ENCODE results near the gene NTRK2.

DNA sequence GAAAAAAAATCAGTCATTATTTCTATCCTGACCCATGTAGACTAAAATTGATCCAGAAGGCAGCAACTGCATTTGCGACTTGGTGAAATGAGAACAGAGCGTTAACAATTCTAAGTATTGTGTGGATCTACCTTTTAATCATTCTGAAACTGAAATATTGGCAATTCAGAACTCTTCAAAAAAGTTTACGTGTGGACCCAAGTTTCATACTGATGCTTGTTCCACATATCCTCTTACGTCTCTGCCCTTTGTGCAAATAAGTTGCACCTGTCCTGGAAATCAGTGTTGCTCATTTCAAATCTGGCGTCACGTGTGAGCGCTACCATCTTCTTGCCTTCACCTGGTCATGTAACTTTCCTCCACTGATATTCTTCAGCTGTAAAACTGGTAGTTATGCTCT is 74.7 kb downstream of the NTRK2 start:
- TF ChIP-seq, protein P1, sequence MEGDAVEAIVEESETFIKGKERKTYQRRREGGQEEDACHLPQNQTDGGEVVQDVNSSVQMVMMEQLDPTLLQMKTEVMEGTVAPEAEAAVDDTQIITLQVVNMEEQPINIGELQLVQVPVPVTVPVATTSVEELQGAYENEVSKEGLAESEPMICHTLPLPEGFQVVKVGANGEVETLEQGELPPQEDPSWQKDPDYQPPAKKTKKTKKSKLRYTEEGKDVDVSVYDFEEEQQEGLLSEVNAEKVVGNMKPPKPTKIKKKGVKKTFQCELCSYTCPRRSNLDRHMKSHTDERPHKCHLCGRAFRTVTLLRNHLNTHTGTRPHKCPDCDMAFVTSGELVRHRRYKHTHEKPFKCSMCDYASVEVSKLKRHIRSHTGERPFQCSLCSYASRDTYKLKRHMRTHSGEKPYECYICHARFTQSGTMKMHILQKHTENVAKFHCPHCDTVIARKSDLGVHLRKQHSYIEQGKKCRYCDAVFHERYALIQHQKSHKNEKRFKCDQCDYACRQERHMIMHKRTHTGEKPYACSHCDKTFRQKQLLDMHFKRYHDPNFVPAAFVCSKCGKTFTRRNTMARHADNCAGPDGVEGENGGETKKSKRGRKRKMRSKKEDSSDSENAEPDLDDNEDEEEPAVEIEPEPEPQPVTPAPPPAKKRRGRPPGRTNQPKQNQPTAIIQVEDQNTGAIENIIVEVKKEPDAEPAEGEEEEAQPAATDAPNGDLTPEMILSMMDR (IDR thresholded peaks at IDR 0.05): no peak
- no peak for TF ChIP-seq POLR2A (IDR thresholded peaks at IDR 0.05)
